Nephron progenitor cell (in vitro differentiated cells): ENCODE data around the gene CLCN6.

Experiments
- DNase-seq: peaks from one replicate; pipeline ENCODE4 v3.0.0; 2021
- H3K27ac Mint-ChIP-seq: 2 replicates; pipeline ENCODE4 v1.8.0; 2021; ENCODE audit warnings: mild to moderate bottlenecking, moderate library complexity, mixed read lengths
- H3K27me3 Mint-ChIP-seq: 2 replicates; pipeline ENCODE4 v1.8.0; 2021; ENCODE audit warnings: mild to moderate bottlenecking, low read depth, mixed read lengths; ENCODE audit not compliant: poor library complexity
- H3K36me3 Mint-ChIP-seq: 2 replicates; pipeline ENCODE4 v1.8.0; 2021; ENCODE audit warnings: low read depth, mixed read lengths
- H3K4me1 Mint-ChIP-seq: 2 replicates; pipeline ENCODE4 v1.8.0; 2021; ENCODE audit warnings: mixed read lengths
- H3K4me3 Mint-ChIP-seq: 2 replicates; pipeline ENCODE4 v1.8.0; 2021; ENCODE audit warnings: mild to moderate bottlenecking, moderate library complexity, mixed read lengths
- H3K9me3 Mint-ChIP-seq: 2 replicates; pipeline ENCODE4 v1.8.0; 2021; ENCODE audit warnings: mild to moderate bottlenecking, moderate library complexity, mixed read lengths
- CTCF ChIP-seq: fragments of 200-600 bp; sonication (generic); IDR thresholded peaks from 2 replicates; pipeline ENCODE4 v1.5.0; 2021; ENCODE audit warnings: antibody characterized with exemption

CLCN6 gene

GRCh38 chr1:11786168-11786567, 19.8 kb upstream of the CLCN6 start:
- Mint-ChIP-seq H3K9me3 (no peaks in the 10 kb centered on the region), H3K4me3 (no peak overlapping the region), H3K4me1 (peaks cover 71% of the 10 kb centered on the region), H3K36me3 (peaks cover 8% of the 10 kb centered on the region), H3K27ac (no peak overlapping the region), H3K27me3 (no peaks in the 10 kb centered on the region)
- DNase-seq: no peak
- TF ChIP-seq CTCF: no peak

- DNase-seq: no peak
- Mint-ChIP-seq H3K27ac (no peak overlapping the region), H3K9me3 (no peaks in the 10 kb centered on the region), H3K4me3 (no peak overlapping the region), H3K27me3 (no peaks in the 10 kb centered on the region), H3K36me3 (peaks cover 19% of the 10 kb centered on the region), H3K4me1 (peaks cover 78% of the 10 kb centered on the region)
- TF ChIP-seq CTCF: no peak
Observed at GRCh38 chr1:11787251-11787803, 18.7 kb upstream of the CLCN6 start.

- H3K27ac Mint-ChIP-seq: no peak overlapping the region
Observed at GRCh38 chr1:11787804-11788436, 18.1 kb upstream of the CLCN6 start.

GRCh38 chr1:11788549-11789053, 17.4 kb upstream of the CLCN6 start:
- Mint-ChIP-seq H3K27ac (no peak overlapping the region), H3K4me1 (peaks cover 71% of the 10 kb centered on the region), H3K9me3 (no peaks in the 10 kb centered on the region), H3K4me3 (no peak overlapping the region), H3K27me3 (no peaks in the 10 kb centered on the region), H3K36me3 (peaks cover 25% of the 10 kb centered on the region)
- no peak for TF ChIP-seq CTCF
- no peak for DNase-seq

More at GRCh38 chr1:11787804-11788436, 18.1 kb upstream of the CLCN6 start:
- Mint-ChIP-seq H3K9me3 (no peaks in the 10 kb centered on the region), H3K27me3 (no peaks in the 10 kb centered on the region), H3K4me3 (no peak overlapping the region), H3K36me3 (peaks cover 25% of the 10 kb centered on the region), H3K4me1 (peaks cover 76% of the 10 kb centered on the region)
- TF ChIP-seq CTCF: no peak
- DNase-seq: no peak

- H3K27me3 Mint-ChIP-seq: no peaks in the 10 kb centered on the region
- peaks cover 28% of the 10 kb centered on the region for H3K36me3 Mint-ChIP-seq
- no peak for TF ChIP-seq CTCF
- no peaks in the 10 kb centered on the region for H3K9me3 Mint-ChIP-seq
- peaks cover 68% of the 10 kb centered on the region for H3K4me1 Mint-ChIP-seq
- H3K4me3 Mint-ChIP-seq: no peak overlapping the region
- no peak for DNase-seq
- H3K27ac Mint-ChIP-seq: no peak overlapping the region
Observed at GRCh38 chr1:11789126-11790067, 16.6 kb upstream of the CLCN6 start.
